ENCODE results near the gene CDC42BPB.

The CDC42BPB gene

DNA sequence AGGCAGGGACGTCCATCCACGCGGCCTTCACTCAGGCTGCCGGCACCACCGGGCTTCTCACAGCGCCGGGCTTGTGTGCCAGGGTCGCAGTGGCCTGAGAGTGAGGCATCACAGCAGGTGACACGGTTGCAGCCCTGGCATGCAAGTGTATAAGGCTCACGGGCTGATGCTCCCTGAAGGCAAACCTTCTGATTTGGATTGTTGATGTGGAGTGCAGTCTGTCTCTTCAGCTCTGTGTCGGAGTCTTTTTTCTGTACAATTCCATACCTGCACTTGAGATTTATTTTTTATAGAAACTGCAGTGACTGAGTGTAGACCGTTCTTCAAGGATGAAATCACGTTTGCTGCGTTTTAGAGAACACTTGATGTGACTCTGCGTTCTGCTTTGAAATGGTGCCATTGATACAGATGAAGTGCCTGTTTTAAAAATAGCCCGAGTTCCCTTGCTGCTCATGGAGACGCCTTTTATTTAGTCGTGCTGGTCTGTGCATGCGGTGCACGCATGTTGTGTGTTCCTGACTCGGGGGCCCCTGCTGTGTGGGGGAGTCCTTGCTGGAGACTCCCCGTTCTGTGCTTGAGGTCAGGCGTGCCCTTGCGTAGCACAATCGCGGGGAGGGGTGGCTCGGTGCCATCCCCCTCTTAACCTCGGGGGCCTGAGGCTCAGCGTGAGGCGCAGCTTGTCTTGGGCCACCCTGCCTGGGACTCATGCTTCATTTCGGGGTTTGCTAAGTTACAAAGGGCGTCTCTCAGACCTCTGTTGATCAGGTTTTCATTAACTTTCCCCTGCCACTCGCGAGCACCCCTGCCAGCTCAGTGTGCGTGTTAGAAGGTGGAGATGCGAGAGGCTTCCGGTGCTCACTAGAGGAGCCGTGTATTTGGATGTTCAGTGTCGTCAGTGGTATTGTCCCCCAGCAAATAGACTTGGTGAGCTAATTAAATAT is 156.4 kb downstream of the CDC42BPB start:
- DNase-seq (ENCODE audit: low read depth) = no peak

DNA sequence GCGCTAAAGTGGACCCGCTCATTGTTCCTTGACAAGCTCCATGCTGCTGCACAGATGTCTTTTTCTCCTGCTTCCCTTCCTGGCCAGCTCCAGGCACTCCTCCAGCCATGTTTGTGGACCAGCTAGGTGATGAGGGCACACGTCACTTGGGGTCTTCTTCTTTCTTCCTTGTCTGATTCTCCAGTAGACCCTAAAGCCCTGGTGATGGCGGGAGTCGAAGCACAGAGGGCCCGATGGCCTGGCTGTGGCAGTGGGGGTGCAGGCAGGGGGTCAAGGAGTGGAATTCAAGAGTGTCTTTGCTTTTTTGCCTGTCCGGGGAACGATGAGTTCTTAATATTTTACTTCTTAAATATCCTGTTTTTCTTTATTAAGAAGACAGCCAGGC is 157.8 kb downstream of the CDC42BPB start:
- DNase-seq (ENCODE audit: low read depth) = no peak

DNA sequence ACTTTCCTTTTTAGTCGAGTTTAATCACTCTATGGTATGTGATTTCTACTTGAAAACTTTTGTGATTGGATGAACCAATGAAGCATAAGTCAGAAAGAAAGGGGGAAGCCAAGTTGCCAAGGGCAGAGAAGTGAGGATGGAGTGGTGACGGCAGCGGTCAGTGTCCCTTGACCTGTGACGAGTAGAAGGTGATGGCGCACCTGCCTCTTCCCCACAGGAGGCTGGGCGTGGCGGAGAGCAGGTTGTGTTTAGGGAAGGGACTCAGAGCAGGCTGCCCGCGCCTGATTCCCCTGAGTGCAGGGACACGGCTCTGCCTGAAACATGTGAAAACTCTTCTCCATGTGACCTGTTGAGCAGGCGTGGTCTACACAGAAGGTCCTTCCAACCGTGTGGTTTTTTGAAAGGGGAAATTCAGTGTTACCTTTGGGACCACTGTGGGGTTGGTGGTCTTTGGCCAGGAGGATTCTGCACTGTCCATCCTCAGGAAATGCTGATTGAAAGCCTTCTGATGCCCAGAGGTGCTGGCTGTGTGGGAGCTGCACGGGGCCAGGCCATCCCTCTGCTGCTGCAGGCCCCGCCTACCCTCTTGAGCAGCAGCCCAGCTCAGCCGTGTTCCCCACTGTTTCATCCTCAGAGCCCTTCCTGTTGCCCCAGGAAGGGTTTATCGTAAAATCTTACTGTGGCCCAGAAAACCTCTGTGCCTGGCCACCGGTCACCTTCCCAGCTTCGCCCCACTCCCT is 158.4 kb downstream of the CDC42BPB start:
- no peak for DNase-seq (ENCODE audit: low read depth)

GRCh38 chr14:102898298-102898697 is 159.1 kb downstream of the CDC42BPB start:
- no peak for DNase-seq (ENCODE audit: low read depth)

- no peak for DNase-seq (ENCODE audit: low read depth)
These were observed 159.9 kb downstream of the CDC42BPB start for GRCh38 chr14:102897299-102898027.

DNA sequence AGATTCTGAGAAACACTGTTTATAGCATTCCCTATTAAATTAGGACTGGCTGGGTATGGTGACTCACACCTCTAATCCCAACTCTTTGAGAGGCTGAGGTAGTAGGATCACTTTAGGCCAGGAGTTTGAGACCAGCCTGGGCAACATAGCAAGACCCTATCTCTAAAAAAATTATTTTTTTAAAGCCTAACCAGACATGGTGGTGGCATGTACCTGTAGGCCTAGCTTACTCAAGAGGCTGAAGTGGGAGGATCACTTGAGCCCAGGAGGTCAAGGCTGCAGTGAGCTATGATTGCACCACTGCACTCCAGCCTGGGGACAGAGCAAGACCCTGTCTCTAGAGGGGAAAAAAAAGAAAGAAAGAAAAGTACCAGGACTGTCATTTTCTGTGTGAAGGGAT is 160.6 kb downstream of the CDC42BPB start:
- DNase-seq (ENCODE audit: low read depth) = peak; percentile 16

- DNase-seq (ENCODE audit: low read depth) = peak; percentile 83
These were observed 163.9 kb downstream of the CDC42BPB start for GRCh38 chr14:102893452-102893851.

DNA sequence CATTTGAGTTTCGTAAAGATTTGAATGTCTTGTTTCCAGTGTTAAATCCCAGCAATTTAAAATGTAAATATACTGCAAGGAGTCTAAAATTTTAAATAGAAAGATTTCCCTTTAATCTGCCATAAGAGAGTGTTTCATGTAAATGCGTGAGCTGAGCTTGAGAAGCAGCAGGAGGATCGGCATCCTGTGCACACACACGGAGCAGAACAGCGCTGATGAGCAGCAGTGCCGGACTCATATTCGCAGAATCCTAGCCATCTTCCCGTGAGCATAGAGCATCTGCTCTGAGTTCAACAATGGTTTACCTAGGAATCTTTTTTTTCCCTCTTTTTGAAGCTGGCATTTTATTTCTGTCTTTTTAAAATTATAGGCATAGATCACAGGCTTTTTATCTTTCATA is 164.7 kb downstream of the CDC42BPB start:
- DNase-seq (ENCODE audit: low read depth) = no peak

DNA sequence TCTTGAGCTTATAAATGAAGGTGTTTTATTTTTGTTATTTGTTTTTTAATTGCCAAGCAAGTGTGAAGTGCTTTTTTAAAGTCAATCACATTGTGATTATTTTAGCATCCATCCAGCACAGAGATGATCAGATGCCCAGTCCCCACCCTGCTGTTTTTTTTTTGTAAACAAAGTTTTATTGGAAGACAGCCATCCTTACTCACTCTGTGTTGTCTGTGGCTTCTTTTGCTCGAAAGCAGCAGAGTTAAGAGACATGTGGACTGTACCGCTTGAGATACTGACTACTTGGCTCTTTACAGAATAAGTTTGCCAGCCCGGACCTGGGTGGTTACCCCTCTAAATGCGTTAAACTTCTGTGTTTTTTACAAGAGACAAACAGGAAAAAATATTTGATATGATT is 165.8 kb downstream of the CDC42BPB start:
- DNase-seq (ENCODE audit: low read depth) = peak; percentile 57

GRCh38 chr14:102891111-102891510 is 166.2 kb downstream of the CDC42BPB start:
- DNase-seq (ENCODE audit: low read depth) = no peak

DNA sequence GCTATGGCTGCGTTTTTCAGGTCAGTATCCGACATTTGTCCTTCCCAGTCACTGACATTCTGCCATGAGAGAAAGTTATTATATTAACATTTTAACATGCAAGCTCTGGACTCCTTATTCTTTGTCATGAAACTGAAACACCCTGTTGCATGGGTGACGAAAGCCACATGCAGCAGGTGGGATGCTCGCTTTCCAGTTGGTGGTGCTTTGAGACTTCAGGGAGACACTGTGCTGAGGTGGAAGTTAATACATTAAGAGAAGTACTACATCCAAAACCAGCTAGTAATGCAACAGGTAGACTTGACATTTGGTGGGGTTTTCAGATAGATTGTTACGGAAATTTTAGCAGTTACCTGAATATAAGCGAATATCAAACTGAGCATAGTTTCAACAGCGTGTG is 167.7 kb downstream of the CDC42BPB start:
- no peak for DNase-seq (ENCODE audit: low read depth)

GRCh38 chr14:102888748-102889147 is 168.6 kb downstream of the CDC42BPB start:
- DNase-seq (ENCODE audit: low read depth) = no peak

GRCh38 chr14:102885737-102886447 is 171.5 kb downstream of the CDC42BPB start:
- no peak for DNase-seq (ENCODE audit: low read depth)

DNA sequence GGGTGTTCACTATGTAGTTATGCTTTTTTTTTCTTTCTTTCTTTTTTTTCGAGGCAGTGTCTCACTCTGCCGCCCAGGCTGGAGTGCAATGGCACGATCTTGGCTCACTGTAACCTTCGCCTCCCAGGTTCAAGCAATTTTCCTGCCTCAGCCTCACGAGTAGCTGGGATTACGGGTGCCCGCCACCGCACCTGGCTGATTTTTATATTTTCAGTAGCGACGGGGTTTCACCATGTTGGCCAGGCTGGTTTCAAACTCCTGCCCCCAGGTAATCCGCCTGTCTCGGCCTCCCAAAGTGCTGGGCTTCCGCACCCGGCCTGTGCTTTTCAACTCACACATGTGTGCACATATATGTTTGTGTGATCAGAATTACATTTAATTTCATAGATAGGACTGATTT is 173.8 kb downstream of the CDC42BPB start:
- no peak for DNase-seq (ENCODE audit: low read depth)

DNA sequence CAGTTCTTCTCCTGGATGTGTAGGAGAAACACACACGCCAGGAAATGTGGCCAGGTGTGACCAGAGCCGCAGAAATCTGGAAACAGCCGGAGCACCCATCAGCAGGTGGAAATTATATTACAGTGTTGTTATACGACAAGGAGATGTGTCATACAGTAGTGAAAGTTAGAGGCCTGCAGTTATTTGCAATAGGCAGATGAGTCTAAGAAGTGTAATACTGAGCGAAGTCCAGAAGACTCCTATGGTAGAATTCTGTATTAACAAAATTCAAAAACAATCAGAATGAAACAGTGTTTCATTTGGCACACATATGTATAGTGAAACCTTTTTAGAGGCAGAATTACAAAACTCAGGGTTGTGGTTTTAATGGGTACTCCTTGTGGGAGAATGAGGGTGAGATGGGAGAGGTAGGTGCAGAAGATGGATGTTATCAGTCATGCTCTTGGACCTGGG is 174.2 kb downstream of the CDC42BPB start:
- DNase-seq (ENCODE audit: low read depth) = no peak
